ENCODE results near the gene ARG2.

Gene ARG2

DNA sequence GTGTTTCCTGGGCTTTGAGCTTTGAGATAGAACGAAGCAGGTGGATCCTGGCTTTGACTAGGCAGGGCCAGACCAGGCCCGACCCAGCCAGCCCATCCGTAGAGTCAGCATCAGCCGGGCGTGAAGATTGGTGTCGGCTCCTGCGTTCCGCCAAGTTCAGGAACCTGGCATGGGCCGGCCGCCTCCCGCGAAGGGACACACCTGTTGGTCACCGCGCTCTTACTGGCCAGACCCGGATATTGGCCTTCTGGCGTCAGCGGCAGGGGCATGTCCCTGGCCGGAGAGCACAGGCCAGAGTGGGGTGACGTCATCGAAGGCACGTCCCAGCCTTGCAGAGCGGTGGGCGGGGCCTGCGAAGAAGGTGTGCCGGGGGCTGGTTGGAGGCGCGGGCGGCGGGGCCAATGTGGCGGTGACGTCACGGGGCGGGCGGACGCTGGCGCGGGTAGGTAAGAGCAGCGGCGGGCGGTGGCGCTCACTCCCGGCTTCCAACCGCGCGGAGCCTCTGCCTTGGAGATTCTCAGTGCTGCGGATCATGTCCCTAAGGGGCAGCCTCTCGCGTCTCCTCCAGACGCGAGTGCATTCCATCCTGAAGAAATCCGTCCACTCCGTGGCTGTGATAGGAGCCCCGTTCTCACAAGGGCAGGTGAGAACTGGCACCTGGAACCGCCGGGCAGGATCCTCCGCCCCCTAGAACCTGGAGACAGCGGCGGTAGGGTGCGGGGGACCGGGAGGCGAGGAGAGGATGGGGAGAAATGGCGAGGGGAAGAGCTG lies at the start of gene ARG2:
TSS of gene ARG2 (plus strand) at position 475 of the 771 bp plus-strand sequence. CDS start at position 533, 58 bp downstream.
- DNase-seq (ENCODE audit: low read depth in 2 of 2): peak; percentile 94 to 96

DNA sequence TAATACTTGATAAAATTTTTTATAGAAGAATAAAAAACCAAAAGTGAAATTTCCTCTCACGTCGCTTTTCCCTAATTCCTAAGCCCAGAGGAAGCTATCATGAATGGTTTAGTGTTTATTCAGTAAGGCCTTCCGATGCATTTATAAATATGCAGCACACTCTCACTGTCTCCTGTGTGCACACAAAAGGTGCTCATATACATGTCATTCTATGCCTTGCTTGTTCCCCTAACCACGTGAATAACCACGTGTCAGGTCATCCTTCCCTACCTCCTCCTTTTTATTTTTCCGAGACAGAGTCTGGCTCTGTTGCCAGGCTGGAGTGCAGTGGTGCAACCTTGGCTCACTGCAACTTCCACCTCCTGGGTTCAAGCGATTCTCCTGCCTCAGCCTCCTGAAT lies 49.3 kb upstream of the ARG2 start:
- no peak for DNase-seq (ENCODE audit: low read depth in 2 of 2)

DNA sequence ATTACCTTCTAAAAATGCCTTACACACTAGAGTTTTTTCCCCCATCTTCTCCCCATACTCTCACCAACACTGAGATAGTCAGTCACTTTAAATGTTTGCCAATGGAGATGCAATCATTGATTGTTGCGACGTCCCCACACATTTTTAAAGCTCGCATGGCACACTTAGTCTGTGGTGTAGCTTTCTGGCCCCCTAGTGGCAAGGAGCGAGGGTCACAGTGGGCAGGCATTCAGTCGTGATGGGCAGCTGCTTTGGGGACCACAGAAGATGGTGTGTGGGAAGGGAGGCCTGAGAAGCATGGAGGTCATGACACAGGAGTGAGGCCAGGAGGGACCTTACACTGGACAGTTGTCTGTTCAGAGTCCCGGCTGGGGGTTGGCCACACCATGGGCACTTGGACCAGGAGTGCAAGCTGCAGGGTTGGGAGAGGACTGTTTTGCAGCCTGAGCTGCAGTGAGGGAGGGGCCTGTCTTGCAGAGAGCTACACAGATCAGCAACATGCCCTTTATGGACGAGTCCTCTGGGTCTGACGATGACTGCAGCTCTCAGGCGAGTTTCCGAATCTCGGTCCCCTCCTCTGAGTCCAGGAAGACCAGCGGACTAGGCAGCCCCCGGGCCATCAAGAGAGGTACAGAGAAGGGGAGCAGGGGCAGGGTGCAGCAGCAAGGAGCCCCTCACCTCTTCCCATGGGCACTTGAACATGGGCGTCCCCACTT lies 48.3 kb upstream of the ARG2 start:
- DNase-seq (ENCODE audit: low read depth in 2 of 2): peak; percentile 30 to 34

DNA sequence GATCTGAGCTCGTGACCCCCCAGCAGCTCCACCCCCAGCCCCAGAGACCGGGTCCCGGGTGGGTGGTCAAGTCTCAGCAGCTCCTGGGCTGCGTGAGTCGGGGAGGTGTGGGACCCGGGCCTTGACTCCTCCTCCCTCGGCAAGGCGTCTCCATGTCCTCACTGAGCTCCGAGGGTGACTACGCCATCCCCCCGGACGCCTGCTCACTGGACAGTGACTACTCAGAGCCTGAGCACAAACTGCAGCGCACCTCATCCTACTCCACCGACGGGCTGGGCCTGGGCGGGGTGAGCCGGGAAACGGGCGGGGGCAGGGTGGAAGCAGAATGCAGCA lies 47.8 kb upstream of the ARG2 start:
- DNase-seq (ENCODE audit: low read depth in 2 of 2): no peak

DNA sequence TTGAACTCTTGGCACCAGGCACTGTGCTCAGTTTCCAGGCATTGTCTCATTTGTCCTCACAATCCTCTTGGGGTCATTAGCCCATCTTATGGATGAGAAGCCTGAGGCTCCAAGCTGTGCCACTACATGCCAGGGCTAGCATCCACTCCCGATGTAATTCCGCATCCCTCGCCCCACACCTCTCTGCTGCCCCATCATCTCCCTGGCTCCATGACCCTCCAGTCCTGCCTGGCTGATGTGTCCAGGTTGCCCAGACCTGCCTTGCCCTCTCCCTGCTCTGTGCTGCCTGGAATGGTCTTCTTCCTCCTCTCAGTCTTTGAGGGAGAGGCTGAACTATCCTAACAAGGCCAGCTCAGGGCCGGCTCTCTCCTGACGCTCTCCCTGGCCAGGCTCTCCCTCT lies 47.1 kb upstream of the ARG2 start:
- no peak for DNase-seq (ENCODE audit: low read depth in 2 of 2)

DNA sequence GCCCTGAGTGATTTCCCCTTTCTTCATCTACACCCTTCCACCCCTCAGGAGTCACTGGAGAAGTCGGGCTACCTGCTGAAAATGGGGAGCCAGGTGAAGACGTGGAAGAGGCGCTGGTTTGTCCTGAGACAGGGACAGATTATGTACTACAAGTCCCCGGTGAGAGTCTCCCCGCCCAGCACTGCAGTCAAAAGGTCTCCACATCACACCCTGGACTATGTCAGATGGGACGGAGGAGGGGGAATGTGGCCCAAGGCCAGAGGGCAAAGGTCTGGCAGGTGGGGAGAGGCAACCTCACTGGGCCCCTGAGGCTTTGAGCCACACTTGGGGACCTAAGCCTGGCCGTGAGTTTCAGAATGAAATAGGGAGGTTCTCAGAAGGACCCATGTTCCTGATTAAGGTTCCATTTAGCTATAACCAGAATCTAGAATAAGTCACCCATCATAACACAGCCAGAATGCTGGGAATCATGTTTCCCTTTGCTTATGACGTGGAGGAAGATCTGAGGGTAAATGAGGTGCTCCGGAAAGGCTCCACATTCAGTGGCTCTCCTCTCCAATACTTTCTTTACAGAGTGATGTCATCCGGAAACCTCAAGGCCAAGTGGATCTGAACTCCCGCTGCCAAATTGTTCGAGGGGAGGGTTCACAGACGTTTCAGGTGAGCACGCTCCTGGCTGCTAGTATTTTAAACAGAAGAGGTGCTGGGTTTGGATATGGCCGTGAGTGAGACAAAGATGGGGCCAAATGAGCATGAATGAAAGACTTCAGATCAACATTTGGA lies 46.3 kb upstream of the ARG2 start:
- DNase-seq (ENCODE audit: low read depth in 2 of 2): no peak

DNA sequence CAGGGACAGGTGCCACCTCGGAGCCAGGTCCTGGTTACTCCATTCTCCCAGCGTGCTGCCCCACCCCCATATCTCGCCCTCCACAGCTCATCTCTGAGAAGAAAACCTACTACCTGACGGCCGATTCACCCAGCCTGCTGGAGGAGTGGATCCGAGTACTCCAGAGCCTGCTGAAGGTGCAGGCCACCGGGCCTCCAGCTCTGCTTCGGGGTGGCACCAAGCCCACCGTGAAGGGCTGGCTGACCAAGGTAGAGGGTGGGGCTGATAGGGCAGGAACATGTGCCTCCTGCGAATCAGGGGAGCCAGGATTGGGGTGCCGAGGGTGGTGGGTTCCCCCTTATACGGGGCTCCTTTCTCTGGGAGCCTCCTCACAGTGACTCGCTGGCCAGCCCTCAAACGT lies 45.6 kb upstream of the ARG2 start:
- no peak for DNase-seq (ENCODE audit: low read depth in 2 of 2)

DNA sequence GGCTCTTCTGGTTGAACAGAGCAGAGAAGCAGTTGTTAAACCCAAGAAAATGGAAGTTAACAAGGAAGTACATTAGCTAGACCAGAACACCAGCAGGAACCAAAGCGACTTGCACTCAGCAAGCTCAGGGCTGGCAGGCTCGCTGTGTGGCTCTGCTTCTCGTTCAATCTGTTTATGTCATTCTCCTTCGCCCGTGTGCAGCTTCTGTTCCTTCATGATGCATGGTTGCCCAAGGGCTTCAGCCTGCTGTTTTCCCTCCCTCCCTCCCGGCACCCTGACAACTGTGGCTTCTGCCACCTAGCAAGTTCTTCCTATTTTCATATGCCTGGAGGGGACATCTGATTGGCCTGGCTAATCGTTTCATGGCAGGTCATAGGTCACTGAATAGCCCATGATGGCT lies 44.9 kb upstream of the ARG2 start:
- DNase-seq (ENCODE audit: low read depth in 2 of 2): no peak

DNA sequence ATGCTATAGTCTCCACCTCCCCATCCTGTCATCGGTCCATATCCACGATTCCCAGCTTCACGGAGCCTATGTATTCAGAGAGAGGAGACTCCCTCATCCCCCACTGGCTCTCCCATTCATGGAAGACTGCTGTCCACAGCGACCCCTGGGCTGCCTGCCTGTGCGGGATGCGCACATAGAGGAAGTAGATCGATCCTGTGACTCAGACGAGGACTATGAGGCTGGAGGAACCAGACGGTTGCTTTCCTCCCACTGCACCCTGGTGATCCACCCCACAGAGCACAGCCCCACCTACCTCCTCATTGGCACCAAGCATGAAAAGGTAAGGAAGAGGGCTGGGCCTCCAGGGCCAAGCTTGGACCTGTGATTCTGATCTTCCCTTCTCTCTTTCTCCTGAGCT lies 44.0 kb upstream of the ARG2 start:
- no peak for DNase-seq (ENCODE audit: low read depth in 2 of 2)

DNA sequence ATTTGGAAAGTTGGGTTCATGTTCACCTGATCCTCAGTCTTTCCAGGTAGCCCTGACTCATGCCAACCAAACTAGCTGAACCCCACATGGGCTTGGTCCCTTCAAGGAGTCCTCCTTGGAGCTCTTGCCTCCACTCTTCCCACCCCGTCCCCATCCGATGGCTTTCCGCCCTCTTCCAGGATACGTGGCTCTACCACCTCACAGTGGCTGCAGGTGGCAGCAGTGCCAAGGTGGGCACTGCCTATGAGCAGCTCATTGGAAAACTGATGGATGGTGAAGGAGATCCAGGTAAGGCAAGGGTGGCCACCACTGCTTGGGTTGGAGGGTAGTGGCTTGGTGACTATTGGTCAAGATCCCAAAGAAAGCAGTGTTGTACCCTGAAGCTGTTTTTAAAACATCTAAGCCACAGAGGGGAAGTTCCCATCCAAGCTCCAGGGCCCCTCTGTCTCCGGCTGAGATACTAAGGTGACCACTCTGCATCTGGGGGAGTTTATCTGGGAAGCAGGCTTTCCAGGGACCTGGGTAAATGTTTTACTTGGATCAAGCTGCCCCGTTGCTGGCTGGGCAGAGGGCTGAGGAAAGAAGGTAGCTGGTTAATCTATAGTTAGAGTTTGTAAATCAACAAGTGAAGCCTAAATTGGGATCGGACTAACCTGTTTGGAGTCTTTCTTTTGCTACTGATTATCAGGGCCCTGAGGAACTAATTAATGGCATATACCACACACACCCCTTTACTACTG lies 43.3 kb upstream of the ARG2 start:
- no peak for DNase-seq (ENCODE audit: low read depth in 2 of 2)

DNA sequence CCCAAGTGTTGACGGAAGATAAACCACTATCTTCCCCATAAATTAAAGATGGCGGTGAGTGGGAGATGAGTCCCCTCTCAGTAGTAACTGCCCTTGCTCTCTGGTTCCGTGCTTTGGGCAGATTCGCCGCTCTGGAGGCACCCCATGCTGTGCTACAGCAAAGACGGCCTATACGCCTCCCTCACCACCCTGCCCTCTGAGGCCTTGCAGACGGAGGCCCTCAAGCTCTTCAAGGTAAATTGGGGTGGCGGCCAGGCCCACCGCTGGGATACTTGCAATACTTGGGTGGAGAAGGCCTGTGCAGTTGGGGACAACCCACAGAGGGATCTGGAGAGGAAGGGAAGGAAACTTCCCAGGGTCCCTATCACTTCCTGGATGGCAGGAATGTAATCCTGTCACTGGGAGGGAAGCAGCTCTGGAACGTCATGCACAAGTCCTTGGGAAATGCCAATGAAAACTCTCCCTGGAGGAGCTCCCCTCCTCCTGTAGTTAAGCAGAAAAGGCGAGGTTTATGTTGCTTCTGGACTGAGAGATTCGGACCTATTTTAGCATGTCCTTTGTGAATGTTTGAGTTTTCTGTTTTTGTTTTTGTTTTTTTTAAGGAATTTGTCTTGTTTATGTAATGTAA lies 42.4 kb upstream of the ARG2 start:
- DNase-seq (ENCODE audit: low read depth in 2 of 2): no peak

DNA sequence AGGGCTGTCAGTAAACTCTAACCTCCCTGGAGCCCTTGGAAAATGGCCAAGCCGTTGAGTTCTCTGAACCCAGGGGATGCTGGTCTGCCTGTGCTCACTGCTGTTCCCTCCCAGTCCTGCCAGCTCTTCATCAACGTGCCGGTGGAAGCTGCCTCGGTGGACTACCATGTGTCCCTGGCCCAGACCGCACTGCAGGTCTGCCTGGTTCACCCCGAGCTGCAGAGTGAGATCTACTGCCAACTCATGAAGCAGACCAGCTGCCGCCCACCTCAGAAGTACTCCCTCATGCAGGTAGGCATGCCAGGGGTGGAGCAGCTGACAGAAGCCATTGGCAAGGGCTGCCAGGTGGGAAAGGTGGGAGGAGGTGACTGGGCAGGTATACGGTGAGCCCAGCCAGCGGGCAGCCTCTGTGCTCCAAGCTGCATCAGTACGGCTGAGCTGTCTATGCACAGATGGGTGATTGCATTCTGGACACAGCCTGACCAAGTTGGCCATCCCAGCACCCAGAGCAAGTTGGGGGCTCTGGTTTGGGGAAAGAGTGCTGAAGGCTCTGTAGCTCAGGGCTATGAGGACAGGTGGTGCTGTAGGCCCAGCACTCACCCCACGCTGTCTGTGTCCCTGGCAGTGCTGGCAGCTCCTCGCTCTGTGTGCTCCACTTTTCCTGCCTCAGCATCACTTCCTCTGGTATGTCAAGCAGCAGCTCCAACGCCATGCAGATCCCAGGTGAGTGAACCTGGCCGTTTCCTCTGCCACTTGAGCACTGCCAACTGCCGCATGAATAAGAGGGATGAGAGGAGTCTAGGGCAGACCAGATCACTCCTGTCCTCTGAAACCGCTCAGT lies 41.6 kb upstream of the ARG2 start:
- DNase-seq (ENCODE audit: low read depth in 2 of 2): no peak

DNA sequence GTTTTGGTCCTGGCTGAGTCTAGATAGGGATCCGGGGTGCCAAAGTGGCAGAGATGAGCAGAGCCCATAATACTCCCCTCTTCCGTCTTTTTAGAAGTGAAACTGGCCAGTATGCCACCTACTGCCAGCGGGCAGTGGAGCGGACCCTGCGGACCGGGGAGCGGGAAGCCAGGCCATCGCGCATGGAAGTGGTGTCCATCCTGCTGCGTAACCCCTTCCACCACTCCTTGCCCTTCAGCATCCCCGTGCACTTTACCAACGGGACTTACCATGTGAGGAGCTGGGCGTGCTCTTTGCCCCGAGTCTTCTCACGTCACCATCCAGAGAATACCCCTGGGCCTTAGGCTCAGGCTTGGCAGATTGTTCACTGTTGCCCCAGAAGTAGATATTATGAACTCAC lies 40.7 kb upstream of the ARG2 start:
- DNase-seq (ENCODE audit: low read depth in 2 of 2): no peak

DNA sequence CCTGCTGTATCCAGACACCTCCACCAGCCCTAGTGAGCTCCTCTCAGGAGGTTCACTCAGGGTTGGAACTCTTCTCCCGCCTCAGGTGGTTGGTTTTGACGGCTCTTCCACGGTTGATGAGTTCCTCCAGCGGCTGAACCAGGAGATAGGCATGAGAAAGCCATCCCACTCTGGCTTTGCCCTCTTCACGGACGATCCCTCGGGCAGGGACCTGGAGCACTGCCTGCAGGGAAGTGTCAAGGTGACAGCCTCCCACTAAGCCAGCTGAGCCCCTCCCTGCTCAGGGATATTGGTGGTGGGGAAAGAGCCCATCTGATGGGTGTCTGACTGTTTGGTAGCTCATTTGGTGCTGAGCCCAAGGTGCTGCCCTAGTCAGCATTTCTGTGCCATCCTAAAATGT lies 40.1 kb upstream of the ARG2 start:
- DNase-seq (ENCODE audit: low read depth in 2 of 2): no peak

DNA sequence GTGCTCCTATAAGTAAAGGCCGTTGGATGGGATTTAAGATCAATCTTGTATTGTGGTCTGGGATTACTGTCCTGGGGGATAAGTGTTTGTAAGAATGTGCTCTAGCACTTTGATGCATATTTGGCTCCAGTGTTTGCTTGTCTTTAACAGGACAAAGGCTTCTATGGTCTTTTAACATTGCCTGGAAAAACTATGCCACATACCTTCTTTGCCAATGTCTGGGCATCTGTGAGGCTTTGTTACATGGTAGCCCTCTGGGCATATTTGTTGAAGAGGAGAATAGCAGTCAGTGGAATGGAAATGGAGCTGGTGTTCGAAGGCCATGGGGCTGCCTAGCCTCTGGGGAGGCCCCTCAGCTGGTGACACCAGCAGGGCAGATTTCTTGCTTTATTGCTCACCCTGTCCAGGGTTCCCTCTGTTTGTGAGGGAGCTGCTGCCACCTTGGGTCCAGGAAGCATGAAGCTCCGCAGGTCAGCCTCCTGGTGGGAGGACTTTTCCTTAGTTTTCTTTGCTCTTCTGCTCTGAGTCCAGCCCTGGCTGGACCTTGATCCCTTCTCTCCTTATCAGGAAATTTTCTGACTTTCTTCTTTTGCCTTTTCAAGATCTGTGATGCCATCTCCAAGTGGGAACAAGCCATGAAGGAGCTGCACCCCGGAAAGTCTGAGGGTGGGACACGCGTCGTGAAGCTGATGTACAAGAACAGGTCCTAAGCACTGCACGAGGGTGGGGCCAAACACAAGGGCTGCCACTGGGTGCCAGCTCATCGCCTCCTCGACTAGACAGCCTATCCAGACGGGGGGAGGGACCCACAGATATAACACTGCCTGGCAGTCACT lies 39.2 kb upstream of the ARG2 start:
- DNase-seq (ENCODE audit: low read depth in 2 of 2): no peak

DNA sequence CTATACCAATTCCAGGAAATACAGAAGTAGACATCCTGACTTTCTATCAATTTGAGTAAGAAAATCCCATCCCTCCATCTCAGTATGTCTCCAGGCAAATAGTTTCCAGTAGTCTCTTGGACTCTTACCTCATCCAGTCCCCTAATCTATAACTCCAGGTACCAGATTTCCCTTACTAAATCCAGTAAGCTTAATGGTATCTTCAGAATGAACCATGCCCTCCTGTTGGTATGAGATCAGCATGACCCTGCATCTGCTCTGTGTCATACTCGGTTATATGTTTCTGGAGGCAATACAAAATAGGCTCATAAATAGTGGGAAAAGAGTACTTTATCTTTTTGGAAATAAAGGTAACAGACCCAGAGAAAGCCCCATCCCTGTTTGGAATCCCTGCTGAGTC lies 38.1 kb upstream of the ARG2 start:
- no peak for DNase-seq (ENCODE audit: low read depth in 2 of 2)

DNA sequence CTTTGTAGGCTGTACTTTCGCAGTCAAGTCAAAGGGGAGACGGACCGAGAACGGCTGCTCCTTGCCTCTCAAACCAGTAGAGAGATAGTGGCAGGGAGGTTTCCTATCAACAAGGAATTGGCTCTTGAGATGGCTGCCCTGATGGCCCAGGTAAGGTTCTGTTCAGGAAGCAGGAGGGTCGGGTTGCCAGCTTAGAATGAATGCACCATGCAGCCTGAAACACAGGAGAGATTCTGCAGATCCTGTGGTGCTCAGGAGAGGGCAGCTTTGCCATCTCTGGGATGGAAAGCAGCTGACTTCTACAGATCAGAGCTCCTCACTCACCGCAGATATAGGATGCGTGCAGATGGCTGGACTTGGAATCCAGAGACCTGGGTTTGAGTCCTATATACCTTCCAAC lies 37.7 kb upstream of the ARG2 start:
- DNase-seq (ENCODE audit: low read depth in 2 of 2): no peak

DNA sequence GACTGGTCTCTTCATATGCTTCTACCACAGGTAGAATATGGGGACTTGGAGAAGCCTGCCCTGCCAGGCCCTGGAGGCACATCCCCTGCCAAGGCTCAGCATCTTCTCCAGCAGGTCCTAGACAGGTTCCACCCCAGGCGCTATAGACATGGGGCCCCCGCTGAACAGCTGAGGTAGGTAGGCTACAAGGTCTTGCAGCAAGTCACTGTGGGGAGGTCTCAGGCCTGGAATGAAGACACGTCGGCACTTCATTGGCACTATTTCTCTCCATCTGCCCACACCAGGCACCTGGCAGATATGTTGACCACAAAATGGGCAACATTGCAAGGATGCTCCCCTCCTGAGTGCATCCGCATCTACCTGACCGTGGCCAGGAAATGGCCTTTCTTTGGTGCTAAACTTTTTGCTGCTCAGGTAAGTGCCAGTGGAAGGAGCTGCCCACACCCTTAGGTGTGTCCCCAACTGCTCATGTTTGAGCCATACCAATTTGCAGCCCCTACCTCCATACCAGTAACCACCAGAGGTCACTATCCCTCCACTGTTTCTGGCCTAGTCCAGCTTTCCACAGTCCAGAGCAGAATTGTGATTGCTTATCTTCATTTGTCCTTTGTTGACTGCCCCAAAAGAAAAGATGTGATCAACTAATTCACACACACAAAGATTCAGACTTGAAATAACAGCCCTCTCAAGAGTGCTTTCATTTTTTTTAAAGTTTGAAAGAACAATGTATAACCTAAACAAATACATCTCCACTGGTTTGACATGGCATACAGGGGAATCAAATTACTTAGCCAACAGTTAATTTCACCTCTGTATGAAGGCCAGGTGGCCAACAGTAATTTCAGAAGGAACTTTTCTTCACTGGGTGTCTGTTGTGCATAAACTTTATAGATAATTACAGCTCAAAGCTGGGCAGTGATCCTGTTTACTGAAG lies 35.7 kb upstream of the ARG2 start:
- DNase-seq (ENCODE audit: low read depth in 2 of 2): no peak

DNA sequence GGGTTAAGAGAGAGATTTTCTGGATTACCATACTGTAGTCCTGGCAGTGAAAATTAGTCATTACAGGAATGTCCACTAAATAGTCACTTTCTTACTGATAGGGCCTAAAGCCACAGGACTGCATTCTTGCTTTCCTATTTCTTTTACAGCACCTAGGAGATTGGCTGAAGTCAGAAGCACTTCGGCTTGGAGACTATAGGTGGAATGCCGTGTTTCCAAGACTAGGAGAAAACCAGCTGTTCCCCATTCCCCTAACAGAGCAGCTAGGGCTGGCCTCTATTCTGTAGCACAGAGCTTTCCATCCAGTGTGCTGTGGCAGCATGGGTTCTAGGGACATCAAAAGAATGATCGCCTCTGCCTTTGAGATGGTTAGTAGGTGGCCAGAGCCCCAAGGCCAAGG lies 34.7 kb upstream of the ARG2 start:
- no peak for DNase-seq (ENCODE audit: low read depth in 2 of 2)
